Duodenal mucosa (tissue), 2 donors: Measurements from ENCODE around the gene IQCM.
"Not testable (repeated sequence)": the region's sequence is repeated elsewhere in the genome, so short reads cannot be mapped to it uniquely, and the experiment has no call there.

Experiments
- H3K27ac ChIP-seq: one replicate; pipeline ENCODE4 v1.7.0; 2013; ENCODE audit warnings: low read depth, low read length
- H3K27me3 ChIP-seq, 2 donors: one replicate each; pipeline ENCODE4 v1.7.0; 2013; ENCODE audit warnings: low read length in 2 of 2, control low read depth in 1 of 2; ENCODE audit not compliant: insufficient read depth in 2 of 2, control insufficient read depth in 1 of 2
- H3K36me3 ChIP-seq, 2 donors: one replicate each; pipeline ENCODE4 v1.7.0; 2013; ENCODE audit warnings: low read length in 2 of 2, control low read depth in 1 of 2; ENCODE audit not compliant: insufficient read depth in 2 of 2, control insufficient read depth in 1 of 2
- H3K4me1 ChIP-seq, 2 donors: one replicate each; pipeline ENCODE4 v1.7.0; 2013; ENCODE audit warnings: low read length in 2 of 2, control low read depth in 1 of 2; ENCODE audit not compliant: insufficient read depth in 2 of 2, control insufficient read depth in 1 of 2
- H3K4me3 ChIP-seq, 2 donors: one replicate each; pipeline ENCODE4 v1.7.0; 2013; ENCODE audit warnings: low read length in 2 of 2, low read depth in 1 of 2
- H3K9ac ChIP-seq, 2 donors: one replicate each; pipeline ENCODE4 v1.7.0; 2013; ENCODE audit warnings: low read length in 2 of 2, low read depth in 1 of 2
- H3K9me3 ChIP-seq, 2 donors: one replicate each; pipeline ENCODE4 v1.7.0; 2013; ENCODE audit warnings: low read length in 2 of 2, control low read depth in 1 of 2; ENCODE audit not compliant: control insufficient read depth in 1 of 2

Gene IQCM

DNA sequence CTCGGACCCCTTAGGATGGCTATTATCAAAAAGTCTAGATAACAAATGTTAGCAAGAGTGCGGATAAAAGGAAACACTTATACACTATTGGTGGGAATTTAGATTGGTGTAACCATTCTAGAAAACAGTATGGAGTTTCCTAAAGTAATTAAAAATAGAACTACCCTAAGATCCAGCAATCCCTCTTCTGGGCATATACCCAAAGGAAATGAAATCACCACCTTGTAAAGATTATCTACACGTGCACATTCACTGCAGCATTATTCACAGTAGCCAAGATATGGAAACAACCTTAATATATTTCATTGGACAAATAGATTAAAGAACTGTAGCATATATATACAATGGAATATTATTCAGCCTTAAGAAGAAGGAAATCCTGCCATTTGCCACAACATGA lies 462.4 kb downstream of the IQCM start:
- Histone ChIP-seq H3K27me3 (no peaks in the 10 kb centered on the region), H3K4me3 (no peak overlapping the region), H3K36me3 (no peaks in the 10 kb centered on the region), H3K27ac (no peak overlapping the region), H3K9ac (no peak overlapping the region), H3K9me3 (no peaks in the 10 kb centered on the region), H3K4me1 (no peaks in the 10 kb centered on the region)

- H3K9ac ChIP-seq: no peak overlapping the region
- no peaks in the 10 kb centered on the region for H3K27me3 ChIP-seq
- no peaks in the 10 kb centered on the region for H3K9me3 ChIP-seq
- H3K36me3 ChIP-seq: no peaks in the 10 kb centered on the region
- no peaks in the 10 kb centered on the region for H3K4me1 ChIP-seq
- H3K27ac ChIP-seq: no peak overlapping the region
- H3K4me3 ChIP-seq: no peak overlapping the region
These were observed 466.1 kb downstream of the IQCM start for GRCh38 chr4:149349541-149349940.

- Histone ChIP-seq H3K9ac (no peak overlapping the region), H3K9me3 (no peaks in the 10 kb centered on the region), H3K27me3 (no peaks in the 10 kb centered on the region), H3K4me1 (no peaks in the 10 kb centered on the region), H3K4me3 (no peak overlapping the region), H3K27ac (no peak overlapping the region), H3K36me3 (no peaks in the 10 kb centered on the region)
These were observed 468.5 kb downstream of the IQCM start for GRCh38 chr4:149347139-149347538.

DNA sequence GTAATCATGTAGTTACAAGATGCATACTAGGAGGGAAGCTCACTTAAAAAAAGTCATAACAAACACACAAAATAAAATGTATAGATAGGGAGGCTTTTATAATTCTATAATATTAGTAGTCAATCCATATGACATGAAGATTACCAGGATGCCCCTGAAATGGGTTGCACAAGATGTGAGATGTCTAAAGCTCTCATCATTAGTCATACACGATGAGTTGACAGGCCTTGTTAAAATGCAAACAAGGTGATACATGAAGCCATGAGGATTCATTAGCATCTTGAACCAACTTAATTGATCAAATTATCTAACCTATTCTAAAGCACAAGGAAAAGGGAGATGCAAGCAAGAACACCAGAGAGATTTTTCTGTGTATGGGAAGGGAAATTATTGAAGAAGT lies 470.2 kb downstream of the IQCM start:
- no peaks in the 10 kb centered on the region for H3K9me3 ChIP-seq
- no peaks in the 10 kb centered on the region for H3K4me1 ChIP-seq
- no peak overlapping the region for H3K4me3 ChIP-seq
- no peak overlapping the region for H3K27ac ChIP-seq
- H3K9ac ChIP-seq: no peak overlapping the region
- H3K27me3 ChIP-seq: no peaks in the 10 kb centered on the region
- no peaks in the 10 kb centered on the region for H3K36me3 ChIP-seq

GRCh38 chr4:149344436-149344835 lies 471.2 kb downstream of the IQCM start:
- H3K27ac ChIP-seq: no peak overlapping the region
- no peaks in the 10 kb centered on the region for H3K27me3 ChIP-seq
- H3K4me3 ChIP-seq: no peak overlapping the region
- H3K9ac ChIP-seq: no peak overlapping the region
- H3K4me1 ChIP-seq: no peaks in the 10 kb centered on the region
- no peaks in the 10 kb centered on the region for H3K9me3 ChIP-seq
- no peaks in the 10 kb centered on the region for H3K36me3 ChIP-seq

- Histone ChIP-seq H3K9me3 (no peaks in the 10 kb centered on the region), H3K4me1 (no peaks in the 10 kb centered on the region), H3K9ac (no peak overlapping the region), H3K27ac (no peak overlapping the region), H3K27me3 (no peaks in the 10 kb centered on the region), H3K4me3 (no peak overlapping the region), H3K36me3 (no peaks in the 10 kb centered on the region)
These were observed 472.0 kb downstream of the IQCM start for GRCh38 chr4:149343614-149344013.

- H3K4me1 ChIP-seq, H3K4me3 ChIP-seq, H3K9me3 ChIP-seq, H3K9ac ChIP-seq, H3K36me3 ChIP-seq, H3K27me3 ChIP-seq, H3K27ac ChIP-seq: not testable (repeated sequence)
These were observed 474.5 kb downstream of the IQCM start for GRCh38 chr4:149341117-149341516.

- Histone ChIP-seq H3K27ac (no peak overlapping the region), H3K4me1 (no peaks in the 10 kb centered on the region), H3K27me3 (no peaks in the 10 kb centered on the region), H3K9me3 (no peaks in the 10 kb centered on the region), H3K4me3 (no peak overlapping the region), H3K9ac (no peak overlapping the region), H3K36me3 (no peaks in the 10 kb centered on the region)
These were observed 487.5 kb downstream of the IQCM start for GRCh38 chr4:149328161-149328560.

GRCh38 chr4:149322203-149322602 lies 493.4 kb downstream of the IQCM start:
- H3K9me3 ChIP-seq: peaks cover 5 to 10% of the 10 kb centered on the region in 2 donors
- no peaks in the 10 kb centered on the region for H3K36me3 ChIP-seq
- H3K9ac ChIP-seq: no peak overlapping the region
- no peak overlapping the region for H3K4me3 ChIP-seq
- no peaks in the 10 kb centered on the region for H3K27me3 ChIP-seq
- no peak overlapping the region for H3K27ac ChIP-seq
- H3K4me1 ChIP-seq: no peaks in the 10 kb centered on the region

DNA sequence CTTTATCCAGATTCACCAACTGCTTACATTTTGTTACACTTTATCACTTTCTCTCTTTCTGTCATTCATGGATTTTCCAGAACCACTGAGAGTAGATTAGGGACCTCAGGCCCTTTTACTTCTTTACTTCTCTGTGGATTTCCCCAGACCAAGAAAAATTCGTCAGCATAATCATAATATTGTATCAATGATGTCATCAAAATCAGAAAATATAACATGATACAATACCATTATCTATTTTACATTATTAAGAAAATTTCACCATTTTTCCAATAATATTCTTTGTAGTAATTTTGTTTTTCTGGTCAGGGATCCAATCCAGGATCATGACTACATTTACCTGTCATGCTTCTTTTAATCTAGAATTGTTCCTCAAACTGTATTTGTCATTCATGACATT lies 494.2 kb downstream of the IQCM start:
- Histone ChIP-seq H3K36me3 (no peaks in the 10 kb centered on the region), H3K9me3 (peaks cover 5 to 10% of the 10 kb centered on the region in 2 donors), H3K4me1 (no peaks in the 10 kb centered on the region), H3K9ac (no peak overlapping the region), H3K27me3 (no peaks in the 10 kb centered on the region), H3K27ac (no peak overlapping the region), H3K4me3 (no peak overlapping the region)

DNA sequence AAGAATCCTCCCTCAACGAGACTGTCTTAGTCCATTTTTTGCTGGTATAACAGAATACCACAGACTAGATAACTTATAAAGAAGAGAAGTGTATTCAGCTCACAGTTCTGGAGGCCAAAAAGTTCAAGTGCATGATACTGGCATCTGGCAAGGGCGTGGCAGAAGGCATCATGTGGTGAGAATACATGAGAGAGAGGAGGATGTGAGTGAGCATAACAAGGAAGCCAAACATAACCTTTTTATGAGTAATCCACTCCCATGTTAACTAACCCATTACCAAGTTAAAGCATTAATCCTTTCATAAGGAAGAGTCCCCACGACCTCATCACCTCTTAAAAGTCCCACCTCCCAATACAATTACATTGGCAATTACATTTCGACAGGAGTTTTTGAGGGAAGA lies 504.6 kb downstream of the IQCM start:
- Histone ChIP-seq H3K27me3 (no peaks in the 10 kb centered on the region), H3K27ac (no peak overlapping the region), H3K4me3 (no peak overlapping the region), H3K4me1 (no peaks in the 10 kb centered on the region), H3K9ac (no peak overlapping the region), H3K9me3 (no peaks in the 10 kb centered on the region), H3K36me3 (no peaks in the 10 kb centered on the region)
